ENCODE results near the gene C19orf12.

GRCh38 chr19:29751932-29752331 is 36.9 kb upstream of the C19orf12 start:
- TF ChIP-seq RAD21 (IDR thresholded peaks at IDR 0.05; ENCODE audit: low read depth) (no peak), FOXM1 (IDR thresholded peaks at IDR 0.05; ENCODE audit: borderline replicate concordance, low read depth) (no peak), YY1 (IDR thresholded peaks at IDR 0.05; ENCODE audit: low read depth) (no peak), USF1 (IDR thresholded peaks at IDR 0.05) (no peak), TAF1 (IDR thresholded peaks at IDR 0.05; ENCODE audit: low read depth) (no peak)

Measured in Ishikawa (cell line).